ENCODE measurements around the gene DYNC2LI1.

Gene DYNC2LI1

GRCh38 chr2:43791035-43791765 lies 17.4 kb downstream of the DYNC2LI1 start:
- no peaks in the 10 kb centered on the region for H3K79me1 ChIP-seq (ENCODE audit: low read depth, low read length)
- H3K9me3 ChIP-seq (replicated peaks in 1 of 2; ENCODE audit: control insufficient read depth in 2 of 2, insufficient read depth in 1 of 2, low read depth in 1 of 2, low read length in 2 of 2), result no peaks in the 10 kb centered on the region
- H3K18ac ChIP-seq (ENCODE audit: low read length), result no peak overlapping the region
- no peak overlapping the region for H2BK12ac ChIP-seq (ENCODE audit: low read length)
- no peak overlapping the region for H2BK120ac ChIP-seq (ENCODE audit: low read depth, low read length)
- H3K27me3 ChIP-seq (ENCODE audit: control insufficient read depth in 3 of 3, insufficient read depth in 3 of 3, low read depth in 1 of 3, low read length in 3 of 3), result no peaks in the 10 kb centered on the region
- H3K4ac ChIP-seq (ENCODE audit: low read length), result no peak overlapping the region
- no peak overlapping the region for H3K4me2 ChIP-seq (ENCODE audit: insufficient read depth, low read length, poor library complexity, severe bottlenecking)
- WGBS, 2 donors (ENCODE audit: extremely low coverage in 2 of 2, insufficient read length in 2 of 2, insufficient replicate concordance in 1 of 2), result no CpG with 5 or more reads among the region's 2 CpGs
- no peak overlapping the region for H3K9ac ChIP-seq (ENCODE audit: low read depth, low read length, poor library complexity)
- H3K27ac ChIP-seq (replicated peaks; ENCODE audit: low read length), result no peak overlapping the region
- no peak overlapping the region for H2AK5ac ChIP-seq (ENCODE audit: low read depth, low read length)
- DNase-seq (ENCODE audit: low spot score), result no peak
- H2BK15ac ChIP-seq (ENCODE audit: low read length), result no peak overlapping the region
- H3K23ac ChIP-seq (ENCODE audit: low read depth, low read length, poor library complexity), result no peak overlapping the region
- H4K8ac ChIP-seq (ENCODE audit: low read depth, low read length), result no peak overlapping the region
- H3K14ac ChIP-seq (ENCODE audit: low read length), result peak overlapping the region; percentile 56
- H3K36me3 ChIP-seq (replicated peaks in 1 of 2; ENCODE audit: control insufficient read depth in 2 of 2, insufficient read depth in 2 of 2, low read length in 2 of 2), result peaks cover 3 to 40% of the 10 kb centered on the region in 2 donors
- H4K91ac ChIP-seq (ENCODE audit: low read depth, low read length, poor library complexity), result no peak overlapping the region
- no peaks in the 10 kb centered on the region for H3K4me1 ChIP-seq (ENCODE audit: control insufficient read depth in 2 of 2, insufficient read depth in 1 of 2, low read depth in 1 of 2, low read length in 2 of 2)
- no peak overlapping the region for H2BK5ac ChIP-seq (ENCODE audit: low read length)
- no peak overlapping the region for H2AFZ ChIP-seq (ENCODE audit: low read length)
- no peak overlapping the region for H3K4me3 ChIP-seq (ENCODE audit: low read length in 2 of 2)

GRCh38 chr2:43792653-43793052 lies 18.8 kb downstream of the DYNC2LI1 start:
- H3K4me1 ChIP-seq (ENCODE audit: control insufficient read depth in 2 of 2, insufficient read depth in 1 of 2, low read depth in 1 of 2, low read length in 2 of 2), result no peaks in the 10 kb centered on the region
- H4K91ac ChIP-seq (ENCODE audit: low read depth, low read length, poor library complexity), result no peak overlapping the region
- peaks cover 2 to 37% of the 10 kb centered on the region in 2 donors for H3K36me3 ChIP-seq (replicated peaks in 1 of 2; ENCODE audit: control insufficient read depth in 2 of 2, insufficient read depth in 2 of 2, low read length in 2 of 2)
- no peak overlapping the region for H3K14ac ChIP-seq (ENCODE audit: low read length)
- no peak overlapping the region for H3K18ac ChIP-seq (ENCODE audit: low read length)
- no CpG with 5 or more reads among the region's 3 CpGs for WGBS, 2 donors (ENCODE audit: extremely low coverage in 2 of 2, insufficient read length in 2 of 2, insufficient replicate concordance in 1 of 2)
- no peak overlapping the region for H2AFZ ChIP-seq (ENCODE audit: low read length)
- H3K9ac ChIP-seq (ENCODE audit: low read depth, low read length, poor library complexity), result no peak overlapping the region
- no peak overlapping the region for H3K23ac ChIP-seq (ENCODE audit: low read depth, low read length, poor library complexity)
- no peak overlapping the region for H3K4ac ChIP-seq (ENCODE audit: low read length)
- H3K27ac ChIP-seq (replicated peaks; ENCODE audit: low read length), result no peak overlapping the region
- no peak overlapping the region for H3K4me2 ChIP-seq (ENCODE audit: insufficient read depth, low read length, poor library complexity, severe bottlenecking)
- H2AK5ac ChIP-seq (ENCODE audit: low read depth, low read length), result no peak overlapping the region
- no peak overlapping the region for H2BK15ac ChIP-seq (ENCODE audit: low read length)
- no peak for DNase-seq (ENCODE audit: low spot score)
- H3K9me3 ChIP-seq (replicated peaks in 1 of 2; ENCODE audit: control insufficient read depth in 2 of 2, insufficient read depth in 1 of 2, low read depth in 1 of 2, low read length in 2 of 2), result no peaks in the 10 kb centered on the region
- H2BK120ac ChIP-seq (ENCODE audit: low read depth, low read length), result no peak overlapping the region
- no peak overlapping the region for H2BK12ac ChIP-seq (ENCODE audit: low read length)
- H3K79me1 ChIP-seq (ENCODE audit: low read depth, low read length), result no peaks in the 10 kb centered on the region
- no peak overlapping the region for H3K4me3 ChIP-seq (ENCODE audit: low read length in 2 of 2)
- H4K8ac ChIP-seq (ENCODE audit: low read depth, low read length), result no peak overlapping the region
- H2BK5ac ChIP-seq (ENCODE audit: low read length), result no peak overlapping the region
- no peaks in the 10 kb centered on the region for H3K27me3 ChIP-seq (ENCODE audit: control insufficient read depth in 3 of 3, insufficient read depth in 3 of 3, low read depth in 1 of 3, low read length in 3 of 3)

- Histone ChIP-seq H3K23ac (ENCODE audit: low read depth, low read length, poor library complexity) (no peak overlapping the region), H4K91ac (ENCODE audit: low read depth, low read length, poor library complexity) (no peak overlapping the region), H2AFZ (ENCODE audit: low read length) (no peak overlapping the region), H3K27me3 (ENCODE audit: control insufficient read depth in 3 of 3, insufficient read depth in 3 of 3, low read depth in 1 of 3, low read length in 3 of 3) (no peaks in the 10 kb centered on the region), H3K4me2 (ENCODE audit: insufficient read depth, low read length, poor library complexity, severe bottlenecking) (no peak overlapping the region), H4K8ac (ENCODE audit: low read depth, low read length) (no peak overlapping the region), H3K36me3 (replicated peaks in 1 of 2; ENCODE audit: control insufficient read depth in 2 of 2, insufficient read depth in 2 of 2, low read length in 2 of 2) (peaks cover 0 to 24% of the 10 kb centered on the region in 2 donors), H2BK12ac (ENCODE audit: low read length) (no peak overlapping the region), H3K9ac (ENCODE audit: low read depth, low read length, poor library complexity) (no peak overlapping the region), H2BK15ac (ENCODE audit: low read length) (no peak overlapping the region), H3K4me1 (ENCODE audit: control insufficient read depth in 2 of 2, insufficient read depth in 1 of 2, low read depth in 1 of 2, low read length in 2 of 2) (no peaks in the 10 kb centered on the region), H3K18ac (ENCODE audit: low read length) (no peak overlapping the region), H3K14ac (ENCODE audit: low read length) (no peak overlapping the region), H2BK5ac (ENCODE audit: low read length) (no peak overlapping the region), H3K9me3 (replicated peaks in 1 of 2; ENCODE audit: control insufficient read depth in 2 of 2, insufficient read depth in 1 of 2, low read depth in 1 of 2, low read length in 2 of 2) (no peaks in the 10 kb centered on the region), H3K4ac (ENCODE audit: low read length) (no peak overlapping the region), H2BK120ac (ENCODE audit: low read depth, low read length) (no peak overlapping the region), H3K4me3 (ENCODE audit: low read length in 2 of 2) (no peak overlapping the region), H3K27ac (replicated peaks; ENCODE audit: low read length) (no peak overlapping the region), H2AK5ac (ENCODE audit: low read depth, low read length) (no peak overlapping the region), H3K79me1 (ENCODE audit: low read depth, low read length) (no peaks in the 10 kb centered on the region)
- DNase-seq (ENCODE audit: low spot score), result no peak
- WGBS, 2 donors (ENCODE audit: extremely low coverage in 2 of 2, insufficient read length in 2 of 2, insufficient replicate concordance in 1 of 2), result no CpG with 5 or more reads among the region's 9 CpGs
Observed at GRCh38 chr2:43794956-43795355, 21.1 kb downstream of the DYNC2LI1 start.

GRCh38 chr2:43796206-43796605 lies 22.4 kb downstream of the DYNC2LI1 start:
- no peak overlapping the region for H4K8ac ChIP-seq (ENCODE audit: low read depth, low read length)
- no peak for DNase-seq (ENCODE audit: low spot score)
- H2AK5ac ChIP-seq (ENCODE audit: low read depth, low read length), result no peak overlapping the region
- no peak overlapping the region for H2BK15ac ChIP-seq (ENCODE audit: low read length)
- H3K23ac ChIP-seq (ENCODE audit: low read depth, low read length, poor library complexity), result no peak overlapping the region
- no CpG with 5 or more reads among the region's 1 CpG for WGBS, 2 donors (ENCODE audit: extremely low coverage in 2 of 2, insufficient read length in 2 of 2, insufficient replicate concordance in 1 of 2)
- H3K4me2 ChIP-seq (ENCODE audit: insufficient read depth, low read length, poor library complexity, severe bottlenecking), result no peak overlapping the region
- H3K14ac ChIP-seq (ENCODE audit: low read length), result no peak overlapping the region
- no peaks in the 10 kb centered on the region for H3K4me1 ChIP-seq (ENCODE audit: control insufficient read depth in 2 of 2, insufficient read depth in 1 of 2, low read depth in 1 of 2, low read length in 2 of 2)
- H4K91ac ChIP-seq (ENCODE audit: low read depth, low read length, poor library complexity), result no peak overlapping the region
- no peaks in the 10 kb centered on the region for H3K9me3 ChIP-seq (replicated peaks in 1 of 2; ENCODE audit: control insufficient read depth in 2 of 2, insufficient read depth in 1 of 2, low read depth in 1 of 2, low read length in 2 of 2)
- H3K27me3 ChIP-seq (ENCODE audit: control insufficient read depth in 3 of 3, insufficient read depth in 3 of 3, low read depth in 1 of 3, low read length in 3 of 3), result no peaks in the 10 kb centered on the region
- H3K4ac ChIP-seq (ENCODE audit: low read length), result no peak overlapping the region
- peaks cover 0 to 14% of the 10 kb centered on the region in 2 donors for H3K36me3 ChIP-seq (replicated peaks in 1 of 2; ENCODE audit: control insufficient read depth in 2 of 2, insufficient read depth in 2 of 2, low read length in 2 of 2)
- H2AFZ ChIP-seq (ENCODE audit: low read length), result no peak overlapping the region
- H2BK12ac ChIP-seq (ENCODE audit: low read length), result no peak overlapping the region
- no peak overlapping the region for H2BK120ac ChIP-seq (ENCODE audit: low read depth, low read length)
- no peaks in the 10 kb centered on the region for H3K79me1 ChIP-seq (ENCODE audit: low read depth, low read length)
- no peak overlapping the region for H3K18ac ChIP-seq (ENCODE audit: low read length)
- no peak overlapping the region for H2BK5ac ChIP-seq (ENCODE audit: low read length)
- no peak overlapping the region for H3K27ac ChIP-seq (replicated peaks; ENCODE audit: low read length)
- H3K4me3 ChIP-seq (ENCODE audit: low read length in 2 of 2), result no peak overlapping the region
- H3K9ac ChIP-seq (ENCODE audit: low read depth, low read length, poor library complexity), result no peak overlapping the region

Data from neuronal stem cell (in vitro differentiated cells).